DMS79 (cell line): ENCODE results near the gene XAF1.
"Not testable (repeated sequence)": the region's sequence is repeated elsewhere in the genome, so short reads cannot be mapped to it uniquely, and the experiment has no call there.

Source experiments
- DNase-seq: peaks from one replicate; lab custom pipeline; 2025; lab: John Stamatoyannopoulos, UW

Gene XAF1

GRCh38 chr17:6753546-6753945 is 2.3 kb upstream of the XAF1 start:
- no peak for DNase-seq

- DNase-seq: no peak
These were observed 565 bp upstream of the XAF1 start for GRCh38 chr17:6755281-6755680.

GRCh38 chr17:6756425-6757031 is 682 bp downstream of the XAF1 start:
- DNase-seq: no peak

- no peak for DNase-seq
These were observed 1.9 kb downstream of the XAF1 start for GRCh38 chr17:6757747-6758146.

GRCh38 chr17:6761779-6762178 is 5.9 kb downstream of the XAF1 start:
- no peak for DNase-seq

- DNase-seq: no peak
These were observed 12.6 kb downstream of the XAF1 start for GRCh38 chr17:6768447-6768846.

- DNase-seq: no peak
These were observed 16.2 kb downstream of the XAF1 start for GRCh38 chr17:6772016-6772415.

GRCh38 chr17:6774906-6775305 is 19.1 kb downstream of the XAF1 start:
- not testable (repeated sequence) for DNase-seq

GRCh38 chr17:6775871-6776405 is 20.1 kb downstream of the XAF1 start, which contains the start of gene FBXO39:
FBXO39 (plus strand) TSS chr17:6776215; CDS start chr17:6779869, 3,654 bp downstream.
- no peak for DNase-seq

- DNase-seq: no peak
These were observed 23.6 kb downstream of the XAF1 start for GRCh38 chr17:6779411-6779810.

GRCh38 chr17:6780001-6780400 is 24.2 kb downstream of the XAF1 start:
- no peak for DNase-seq

GRCh38 chr17:6780886-6781285 is 25.0 kb downstream of the XAF1 start:
- no peak for DNase-seq

- no peak for DNase-seq
These were observed 26.4 kb downstream of the XAF1 start for GRCh38 chr17:6782244-6782643.

- DNase-seq: no peak
These were observed 30.8 kb downstream of the XAF1 start for GRCh38 chr17:6786618-6787017.

- DNase-seq: no peak
These were observed 31.3 kb downstream of the XAF1 start for GRCh38 chr17:6787081-6787693.

GRCh38 chr17:6789146-6789545 is 33.3 kb downstream of the XAF1 start:
- DNase-seq: no peak

GRCh38 chr17:6793748-6794493 is 38.1 kb downstream of the XAF1 start:
- no peak for DNase-seq

- DNase-seq: no peak
These were observed 40.4 kb downstream of the XAF1 start for GRCh38 chr17:6796017-6796886.

GRCh38 chr17:6796887-6797490 is 41.1 kb downstream of the XAF1 start:
- no peak for DNase-seq

- no peak for DNase-seq
These were observed 42.0 kb downstream of the XAF1 start for GRCh38 chr17:6797718-6798351.

GRCh38 chr17:6799738-6800137 is 43.9 kb downstream of the XAF1 start:
- no peak for DNase-seq
